HepG2 (cell line): ENCODE results near the gene SEC14L1. TPM values are rescaled to one million over a fixed set of nuclear protein-coding genes. Genes with fewer than 3 reads are reported as not detected.

ENCODE experiments used
- BHLHE40 ChIP-seq: IDR thresholded peaks from 2 replicates; pipeline ENCODE4 v1.6.1; 2011; ENCODE audit warnings: low read length, improper control_type of control experiment
- CHCHD3 ChIP-seq: sonication (generic); formaldehyde crosslinking; IDR thresholded peaks from 2 replicates; pipeline ENCODE4 v1.8.0; 2022; ENCODE audit warnings: mild to moderate bottlenecking, missing genetic modification reagents, moderate library complexity
- FOXK2 ChIP-seq: fragments of 450-650 bp; IDR thresholded peaks from 2 replicates; pipeline ENCODE4 v1.6.1; 2016
- HES4 ChIP-seq: sonication (generic); formaldehyde crosslinking; IDR thresholded peaks from 2 replicates; pipeline ENCODE4 v1.9.0; 2021; ENCODE audit warnings: mild to moderate bottlenecking, missing genetic modification reagents, borderline replicate concordance
- HNRNPK ChIP-seq: fragments of 200-400 bp; formaldehyde crosslinking; IDR thresholded peaks from 2 replicates; pipeline ENCODE4 v1.6.1; 2018; ENCODE audit warnings: low read length, low read depth, moderate library complexity, mild to moderate bottlenecking; ENCODE audit not compliant: poor library complexity, severe bottlenecking
- ISL2 ChIP-seq: sonication (generic); formaldehyde crosslinking; IDR thresholded peaks from 2 replicates; pipeline ENCODE4 v1.5.0; 2020; ENCODE audit warnings: missing genetic modification reagents
- KDM1A ChIP-seq: IDR thresholded peaks from 2 replicates; pipeline ENCODE4 v1.6.1; 2016; ENCODE audit warnings: missing compliant biosample characterization
- KDM4B ChIP-seq: sonication (generic); formaldehyde crosslinking; IDR thresholded peaks from 2 replicates; pipeline ENCODE4 v1.4.0; 2020; ENCODE audit warnings: missing genetic modification reagents
- KLF9 ChIP-seq: IDR thresholded peaks from 2 replicates; pipeline ENCODE4 v1.6.1; 2016; ENCODE audit warnings: low read depth
- NCOA5 ChIP-seq: sonication (generic); formaldehyde crosslinking; IDR thresholded peaks from 2 replicates; pipeline ENCODE4 v1.4.0; 2020; ENCODE audit warnings: missing genetic modification reagents
- NRL ChIP-seq: sonication (generic); formaldehyde crosslinking; IDR thresholded peaks from 2 replicates; pipeline ENCODE4 v1.5.0; 2020; ENCODE audit warnings: missing genetic modification reagents, mild to moderate bottlenecking, moderate library complexity, borderline replicate concordance
- PAX8 ChIP-seq: sonication (generic); formaldehyde crosslinking; IDR thresholded peaks from 2 replicates; pipeline ENCODE4 v1.8.0; 2022; ENCODE audit warnings: mild to moderate bottlenecking, missing genetic modification reagents, borderline replicate concordance
- POLR2AphosphoS5 ChIP-seq: IDR thresholded peaks from 2 replicates; pipeline ENCODE4 v1.6.1; 2012; ENCODE audit warnings: low read depth, low read length
- PRMT3 ChIP-seq: sonication (generic); formaldehyde crosslinking; IDR thresholded peaks from 2 replicates; pipeline ENCODE4 v1.8.1; 2022; ENCODE audit warnings: low read depth, mild to moderate bottlenecking, moderate library complexity, missing genetic modification reagents, borderline replicate concordance
- RELA ChIP-seq: sonication (generic); formaldehyde crosslinking; IDR thresholded peaks from 2 replicates; pipeline ENCODE4 v1.4.0; 2020; ENCODE audit warnings: missing genetic modification reagents
- SP5 ChIP-seq: IDR thresholded peaks from 2 replicates; pipeline ENCODE4 v1.6.1; 2016; ENCODE audit warnings: low read depth, borderline replicate concordance
- TBL1XR1 ChIP-seq: fragments of 150-350 bp; IDR thresholded peaks from 2 replicates; pipeline ENCODE4 v1.6.1; 2014; ENCODE audit warnings: borderline replicate concordance, low read length; ENCODE audit not compliant: partially characterized antibody
- TFAP4 ChIP-seq: sonication (generic); IDR thresholded peaks from 2 replicates; pipeline ENCODE4 v1.6.1; 2016; ENCODE audit warnings: low read depth, borderline replicate concordance
- ZNF281 ChIP-seq: sonication (generic); formaldehyde crosslinking; IDR thresholded peaks from 2 replicates; pipeline ENCODE4 v1.4.0; 2020; ENCODE audit warnings: missing genetic modification reagents, borderline replicate concordance
- ZNF441 ChIP-seq: sonication (generic); formaldehyde crosslinking; IDR thresholded peaks from 2 replicates; pipeline ENCODE4 v1.7.0; 2021; ENCODE audit warnings: missing genetic modification reagents, borderline replicate concordance
- ZNF556 ChIP-seq: sonication (generic); formaldehyde crosslinking; IDR thresholded peaks from 2 replicates; pipeline ENCODE4 v1.4.0; 2020; ENCODE audit warnings: mild to moderate bottlenecking, missing genetic modification reagents, borderline replicate concordance
- ZNF570 ChIP-seq: sonication (generic); formaldehyde crosslinking; IDR thresholded peaks from 2 replicates; pipeline ENCODE4 v1.4.0; 2020; ENCODE audit warnings: mild to moderate bottlenecking, missing genetic modification reagents, borderline replicate concordance
- ZNF616 ChIP-seq: sonication (generic); formaldehyde crosslinking; IDR thresholded peaks from 2 replicates; pipeline ENCODE4 v1.5.0; 2020; ENCODE audit warnings: low read depth, mild to moderate bottlenecking, missing genetic modification reagents
- ZNF629 ChIP-seq: sonication (generic); formaldehyde crosslinking; conservative IDR thresholded peaks from 2 replicates; pipeline ENCODE4 v1.5.0; 2020; ENCODE audit warnings: missing genetic modification reagents
- ZNF784 ChIP-seq: sonication (generic); formaldehyde crosslinking; IDR thresholded peaks from 2 replicates; pipeline ENCODE4 v1.5.1; 2020; ENCODE audit warnings: missing genetic modification reagents, mild to moderate bottlenecking, borderline replicate concordance
- ZSCAN21 ChIP-seq: sonication (generic); formaldehyde crosslinking; IDR thresholded peaks from 2 replicates; pipeline ENCODE4 v1.8.0; 2022; ENCODE audit warnings: mild to moderate bottlenecking, missing genetic modification reagents, moderate library complexity, borderline replicate concordance
- ZSCAN22 ChIP-seq: sonication (generic); formaldehyde crosslinking; IDR thresholded peaks from 2 replicates; pipeline ENCODE4 v1.4.0; 2020; ENCODE audit warnings: mild to moderate bottlenecking, missing genetic modification reagents
- polyA plus RNA-seq, 8 experiments: library from polyadenylated mRNA; depleted of rRNA in 3 of 8; stranded (reverse) in 7 of 8; unstranded in 1 of 8; fragments of >200 nt; fragmentation: Illumina TruSeq in 4 of 8; extraction: Trizol in 4 of 8; gene quantifications; 2 replicates each; pipeline versions ENCODE4 v1.2.1 to v1.2.3, GENCODE V29; 2011 to 2016; ENCODE audit warnings: low read depth in 4 of 8, missing spikeins in 1 of 8, mixed read lengths in 1 of 8; ENCODE audit not compliant: insufficient read depth in 1 of 8
- total RNA-seq, 5 experiments: library from RNA; depleted of rRNA; stranded (reverse); fragments of >200 nt; fragmentation: Illumina TruSeq; extraction: Trizol; gene quantifications; 2 replicates each; pipeline ENCODE4 v1.2.3, GENCODE V29; 2016; ENCODE audit warnings: low read depth in 1 of 5

SEC14L1 gene
- total and polyA plus RNA-seq, 2 of the 13 experiments (the other 11 are each of a cell fraction or from before 2014, with no cell fraction given), result 26.3 to 43.9 TPM

- peak; percentile 69; the same call in 1 of the 2 replicates for TF ChIP-seq HES4 (CRISPR knock-in tag)
- peak; percentile 63 for TF ChIP-seq ZNF281 (CRISPR knock-in tag)
- peak; percentile 82; the same call in 1 of the 2 replicates for TF ChIP-seq PRMT3 (CRISPR knock-in tag)
- no peak for TF ChIP-seq CHCHD3
- no peak for TF ChIP-seq BHLHE40
- TF ChIP-seq TFAP4, result peak; percentile 46; the same call in 1 of the 2 replicates
- TF ChIP-seq RELA, result 0 out of 2 replicates have a peak, but pooled peaks have one; percentile 38
- no peak for TF ChIP-seq ZNF784 (CRISPR knock-in tag)
- TF ChIP-seq ZNF441 (CRISPR knock-in tag), result peak; percentile 69; the same call in 1 of the 2 replicates
- no peak; the same call in 1 of the 2 replicates for TF ChIP-seq PAX8
- TF ChIP-seq ISL2 (CRISPR knock-in tag), result peak; percentile 64; the same call in 1 of the 2 replicates
- peak; percentile 86 for TF ChIP-seq SP5 (CRISPR knock-in tag)
- TF ChIP-seq ZSCAN21, result peak; percentile 49; the same call in 1 of the 2 replicates
- TF ChIP-seq NRL (CRISPR knock-in tag), result peak; percentile 93
- peak; percentile 94 for TF ChIP-seq POLR2AphosphoS5
- TF ChIP-seq ZNF629 (CRISPR knock-in tag), result no peak
- no peak for TF ChIP-seq FOXK2
- TF ChIP-seq ZNF616 (CRISPR knock-in tag), result peak; percentile 32; the same call in 1 of the 2 replicates
- peak; percentile 84; the same call in 1 of the 2 replicates for TF ChIP-seq KLF9 (CRISPR knock-in tag)
- no peak for TF ChIP-seq KDM1A (CRISPR knock-in tag)
- no peak for TF ChIP-seq ZSCAN22 (CRISPR knock-in tag)
- no peak for TF ChIP-seq ZNF556 (CRISPR knock-in tag)
- TF ChIP-seq ZNF570 (CRISPR knock-in tag), result no peak
- no peak for TF ChIP-seq NCOA5 (CRISPR knock-in tag)
- no peak for TF ChIP-seq TBL1XR1
- TF ChIP-seq KDM4B (CRISPR knock-in tag), result peak; percentile 87
- peak; percentile 97 for TF ChIP-seq HNRNPK
Observed at GRCh38 chr17:77140166-77140877, 447 bp upstream of the SEC14L1 start (continued).
